Middle frontal gyrus (tissue), 1 donor: Measurements from ENCODE around the gene IGSF6.
A peak's percentile ranks its signal among the peaks of the same experiment; 100 is the strongest.

Experiments used
- DNase-seq: peaks from one replicate; pipeline ENCODE4 v3.0.0-alpha.2; 2015; ENCODE audit warnings: low spot score; ENCODE audit errors: extremely low spot score

IGSF6 gene

DNA sequence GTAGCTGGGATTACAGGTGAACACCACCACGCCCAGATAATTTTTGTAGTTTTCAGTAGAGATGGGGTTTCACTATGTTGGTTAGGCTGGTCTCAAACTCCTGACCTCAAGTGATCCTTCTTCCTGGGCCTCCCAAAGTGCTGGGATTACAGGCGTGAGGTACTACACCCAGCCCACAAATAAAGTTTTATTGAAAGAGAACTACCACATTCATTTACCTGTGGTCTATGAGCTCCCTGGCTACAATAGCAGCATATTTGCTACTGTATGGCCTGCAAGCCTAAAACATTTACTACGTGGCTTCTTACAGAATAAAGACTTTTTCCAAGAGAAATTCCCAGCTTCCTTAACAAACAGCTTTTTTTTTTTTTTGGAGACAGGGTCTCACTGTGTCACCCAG is 49.6 kb downstream of the IGSF6 start:
- DNase-seq, result no peak

DNA sequence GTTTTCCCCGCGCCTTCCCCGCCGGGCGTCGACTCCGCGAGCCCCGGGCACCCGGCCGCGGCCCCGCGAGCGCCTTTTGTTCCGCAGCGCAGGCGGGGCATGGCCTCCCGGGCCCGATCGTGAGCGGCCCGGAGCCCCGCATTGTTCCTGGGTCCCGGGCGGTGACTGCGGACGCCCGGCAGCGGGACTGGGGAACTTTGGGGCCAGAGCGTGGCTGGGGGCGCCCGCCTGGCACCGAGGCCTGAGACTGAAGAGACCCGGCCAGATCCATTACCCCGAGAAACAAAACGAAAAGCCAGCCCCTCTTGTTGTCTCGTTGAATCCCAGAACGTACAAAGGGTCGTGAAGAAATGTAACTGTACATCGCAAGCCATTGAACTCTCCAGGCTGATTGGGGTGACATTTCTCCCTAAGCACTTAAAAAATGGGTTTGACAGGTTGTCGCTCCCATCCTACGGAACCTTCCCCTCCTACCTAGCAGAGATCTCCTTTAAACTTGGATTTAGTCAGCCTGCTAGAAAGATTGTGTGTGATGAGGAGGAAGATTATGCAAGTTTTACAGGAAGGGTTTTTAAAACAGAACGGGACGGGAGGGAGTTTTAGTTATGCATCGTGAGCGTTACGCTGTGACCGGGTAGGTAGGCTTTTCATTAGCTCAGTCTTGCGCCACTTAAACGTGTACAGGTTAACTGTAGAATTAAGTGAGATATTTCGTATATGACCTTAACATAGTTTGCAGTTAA is 52.2 kb downstream of the IGSF6 start:
- no peak for DNase-seq

DNA sequence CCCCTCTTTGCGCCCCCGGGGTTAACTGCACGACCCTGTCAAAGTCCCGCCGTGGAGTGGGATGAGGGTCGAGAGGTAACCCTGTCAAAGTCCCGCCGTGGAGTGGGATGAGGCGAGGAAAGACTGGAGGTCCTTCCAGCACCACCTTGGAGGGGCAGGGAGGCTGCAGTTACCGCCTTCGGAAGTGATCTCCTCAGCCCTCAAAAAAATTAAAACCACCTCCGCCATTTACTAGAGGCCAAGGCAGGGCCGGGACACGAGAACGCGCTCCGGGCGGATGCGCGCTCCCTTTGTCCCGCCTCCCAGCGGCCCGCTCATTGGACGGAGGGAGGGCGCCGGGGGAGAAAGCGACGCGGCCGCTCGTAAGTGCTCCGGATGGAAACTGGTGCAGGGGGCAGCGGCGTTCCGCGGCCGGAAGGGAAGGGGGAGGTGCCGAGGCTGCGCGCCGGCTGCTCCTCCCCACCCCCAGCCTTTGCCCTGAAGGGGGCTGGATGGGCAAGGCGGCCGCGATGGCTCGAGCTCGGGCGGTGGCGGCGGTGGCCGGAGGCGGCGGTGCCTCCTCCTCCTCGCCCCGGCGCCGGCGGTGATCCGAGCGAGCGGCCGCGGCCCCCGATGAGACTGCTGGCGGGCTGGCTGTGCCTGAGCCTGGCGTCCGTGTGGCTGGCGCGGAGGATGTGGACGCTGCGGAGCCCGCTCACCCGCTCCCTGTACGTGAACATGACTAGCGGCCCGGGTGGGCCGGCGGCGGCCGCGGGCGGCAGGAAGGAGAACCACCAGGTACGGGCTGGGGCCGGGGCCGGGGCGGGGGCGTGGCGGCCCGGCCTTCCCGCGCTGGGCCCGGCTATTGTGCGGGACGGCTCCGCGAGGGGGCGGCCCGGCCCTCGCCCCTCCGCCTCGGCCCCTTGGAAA is 53.0 kb downstream of the IGSF6 start, which contains the start of gene METTL9:
TSS of gene METTL9 (plus strand) at position 456 of the 909 bp plus-strand sequence. CDS start at position 613, 157 bp downstream.
- peak; percentile 92 for DNase-seq

DNA sequence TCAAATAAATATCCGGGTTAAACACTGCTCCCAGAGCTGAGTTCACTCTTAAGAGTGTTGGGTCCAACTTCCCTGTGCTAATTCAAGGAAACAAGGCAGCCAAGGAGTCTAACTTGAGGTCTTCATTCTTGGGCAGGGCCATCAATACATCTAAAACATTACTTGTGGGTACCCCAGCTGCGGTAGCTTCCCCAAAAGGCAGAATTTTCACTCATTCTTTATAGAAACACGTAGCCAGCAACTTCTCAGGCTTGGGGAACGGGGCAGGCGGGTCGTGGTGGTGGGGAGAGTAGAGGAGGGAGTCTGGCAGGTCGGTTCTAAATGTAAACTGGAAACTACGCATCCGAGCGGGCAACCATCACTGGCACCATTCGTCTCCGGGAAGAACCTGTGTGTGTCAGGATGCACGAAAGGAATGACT is 53.7 kb downstream of the IGSF6 start:
- no peak for DNase-seq

DNA sequence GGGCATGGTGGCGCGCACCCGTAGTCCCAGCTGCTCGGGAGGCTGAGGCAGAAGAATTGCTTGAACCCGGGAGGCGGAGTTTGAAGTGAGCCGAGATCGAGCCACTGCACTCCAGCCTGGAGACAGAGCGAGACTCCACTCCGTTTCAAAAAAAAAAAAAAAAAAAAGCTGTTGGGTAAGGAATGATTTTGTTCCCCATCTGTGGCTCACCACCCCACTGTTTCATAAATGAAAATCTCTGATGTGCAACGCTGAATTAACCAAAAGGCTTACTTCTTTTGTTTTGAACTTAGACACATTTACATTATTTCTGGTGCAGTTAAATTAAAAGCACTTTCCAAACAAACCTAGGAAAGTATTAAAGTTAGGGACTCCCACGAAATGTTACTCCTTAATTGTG is 54.2 kb downstream of the IGSF6 start:
- DNase-seq, result no peak

DNA sequence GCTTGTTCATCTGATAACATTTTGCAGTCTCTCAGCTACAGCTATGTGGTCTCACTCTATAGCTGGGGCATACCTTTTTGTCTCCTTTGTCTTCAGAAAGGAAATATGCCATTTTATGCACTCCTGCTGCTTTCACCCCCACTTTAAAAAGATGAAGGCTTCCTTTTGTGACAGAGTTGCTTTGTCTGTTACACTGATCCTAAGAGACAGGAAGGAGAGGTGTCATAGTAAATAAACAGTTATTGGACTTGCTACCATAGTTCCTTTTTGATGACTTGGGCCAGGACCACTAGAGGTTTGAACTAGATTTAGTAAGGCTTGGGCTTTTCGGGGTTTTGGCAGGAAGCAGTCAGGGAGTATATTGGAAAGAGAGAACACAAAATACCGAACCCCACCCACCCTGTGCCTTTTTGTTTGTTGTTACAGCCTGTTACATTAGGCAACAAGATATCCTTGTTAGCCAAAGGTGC is 54.8 kb downstream of the IGSF6 start:
- no peak for DNase-seq

DNA sequence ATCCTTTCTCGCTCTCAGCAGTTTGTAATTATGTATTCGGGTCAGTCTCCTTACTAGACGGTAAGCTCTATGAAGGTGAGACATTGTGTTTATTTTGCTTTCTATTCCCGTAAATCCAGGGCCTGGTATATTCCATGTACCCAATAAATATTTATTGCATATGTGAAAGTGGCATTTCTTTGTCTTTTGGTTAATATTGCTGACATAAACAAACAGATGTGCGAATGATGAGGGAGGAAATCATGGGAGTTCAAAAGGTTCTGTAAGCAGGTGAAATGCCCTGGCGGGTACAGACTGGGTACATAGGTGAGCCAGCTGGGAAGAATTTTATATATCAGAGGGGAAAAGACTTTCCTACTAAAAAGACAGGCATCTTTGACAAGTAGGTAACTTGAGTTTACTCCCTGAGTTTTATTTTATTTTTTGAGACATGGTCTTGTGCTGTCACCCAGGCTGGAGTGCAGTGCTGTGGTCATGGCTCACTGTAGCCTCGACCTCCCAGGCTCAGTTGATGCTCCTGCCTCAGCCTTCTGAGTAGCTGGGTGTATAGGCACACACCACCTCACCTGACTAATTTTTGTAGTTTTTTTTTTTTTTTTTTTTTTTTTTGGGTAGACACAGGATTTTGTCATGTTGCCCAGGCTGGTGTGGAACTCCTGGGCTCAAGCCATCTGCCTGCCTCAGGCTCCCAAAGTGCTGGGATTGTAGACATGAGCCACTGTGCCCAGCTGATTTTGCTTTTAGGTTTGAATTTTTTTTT is 58.7 kb downstream of the IGSF6 start:
- no peak for DNase-seq

DNA sequence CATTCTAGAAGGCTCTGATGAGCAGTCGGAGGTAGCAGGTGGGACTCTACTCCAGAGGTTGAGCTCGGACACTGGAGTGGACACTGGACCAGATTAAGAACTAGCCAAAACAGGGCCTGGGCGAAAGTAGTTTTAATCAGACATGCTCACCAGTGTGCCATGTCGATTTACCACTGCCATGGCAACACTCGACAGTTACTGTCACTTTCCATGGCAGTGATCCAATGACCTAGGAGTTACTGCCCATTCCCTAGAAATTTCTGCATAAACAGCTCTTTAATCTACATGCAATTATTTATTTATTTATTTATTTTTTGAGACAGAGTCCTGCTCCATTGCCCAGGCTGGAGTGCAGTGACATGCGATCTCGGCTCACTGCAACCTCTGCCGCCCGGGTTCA is 60.2 kb downstream of the IGSF6 start:
- DNase-seq, result no peak

DNA sequence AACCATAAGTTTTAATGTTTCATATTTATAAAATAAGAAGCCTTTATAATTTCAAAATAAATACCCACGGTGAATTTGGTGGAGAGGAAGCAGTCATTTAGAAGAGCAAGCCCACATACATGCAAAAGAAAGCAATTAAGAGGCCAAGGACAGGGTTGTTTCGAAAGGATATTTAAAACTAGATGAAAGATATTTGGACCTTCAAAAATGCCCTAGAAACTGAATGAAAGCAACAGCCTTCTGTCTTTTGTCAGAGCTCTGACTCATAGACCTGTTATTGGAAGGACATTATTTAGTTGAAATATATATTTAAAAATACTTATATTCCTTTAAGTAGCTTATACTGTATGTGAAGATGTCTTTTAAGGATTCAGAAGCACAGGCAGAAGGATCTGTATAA is 61.6 kb downstream of the IGSF6 start:
- DNase-seq, result no peak

DNA sequence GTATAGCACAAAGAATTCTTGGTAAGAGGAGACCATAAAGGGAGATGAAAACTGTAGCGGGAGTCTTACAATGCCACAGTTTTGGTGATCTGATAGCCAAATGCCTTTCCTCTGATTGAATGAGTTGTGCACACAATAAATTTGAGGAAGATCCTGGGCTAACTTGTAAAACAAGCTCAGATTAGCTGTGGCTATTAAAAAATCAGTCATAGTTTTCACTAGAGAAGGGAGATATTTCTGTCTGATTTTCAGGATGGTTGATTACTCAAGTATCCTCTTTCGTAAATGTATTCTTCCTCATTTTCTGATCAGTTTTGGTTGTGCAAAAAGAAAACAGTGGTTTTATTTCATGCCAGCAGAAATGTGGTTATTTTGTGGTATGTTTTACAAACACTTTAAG is 62.1 kb downstream of the IGSF6 start:
- DNase-seq, result no peak

DNA sequence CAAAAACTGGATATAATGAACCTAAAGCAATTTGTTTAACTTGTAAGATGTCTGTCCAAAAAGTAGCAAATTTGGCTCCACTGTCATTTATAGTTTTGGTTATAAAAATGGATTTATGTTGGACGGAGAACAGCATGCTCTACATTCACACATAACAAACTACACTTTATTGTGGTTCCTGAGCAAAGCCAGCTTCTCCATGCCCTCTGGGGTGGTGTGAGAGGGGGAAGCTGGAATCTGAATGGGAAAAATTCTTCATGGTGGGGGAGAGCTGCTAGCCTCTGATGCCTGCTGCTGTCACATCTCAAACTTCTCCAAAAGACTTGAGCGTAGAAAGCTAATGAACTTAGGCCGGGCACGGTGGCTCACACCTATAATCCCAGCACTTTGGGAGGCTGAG is 62.9 kb downstream of the IGSF6 start:
- no peak for DNase-seq
